LNCAP (cell line): ENCODE results near the gene MLNR.

Experiments
- CTCF ChIP-seq: fragments of 450-650 bp; IDR thresholded peaks from 2 replicates; pipeline ENCODE4 v1.5.1; 2017; ENCODE audit warnings: mild to moderate bottlenecking

The MLNR gene

GRCh38 chr13:49234741-49235140 lies 14.6 kb downstream of the MLNR start:
- no peak for TF ChIP-seq CTCF

GRCh38 chr13:49235856-49236431 lies 15.8 kb downstream of the MLNR start:
- TF ChIP-seq CTCF = no peak

- TF ChIP-seq CTCF = no peak
These were observed 18.5 kb downstream of the MLNR start for GRCh38 chr13:49238621-49239020.

GRCh38 chr13:49240017-49240416 lies 19.9 kb downstream of the MLNR start:
- peak; percentile 40 for TF ChIP-seq CTCF

- no peak for TF ChIP-seq CTCF
These were observed 21.2 kb downstream of the MLNR start for GRCh38 chr13:49241296-49241695.

GRCh38 chr13:49245101-49245500 lies 25.0 kb downstream of the MLNR start:
- TF ChIP-seq CTCF = no peak

- TF ChIP-seq CTCF = no peak
These were observed 26.9 kb downstream of the MLNR start for GRCh38 chr13:49246850-49247642.
